HG03520 (cell line): ENCODE data around the gene IL18RAP.

Experiments
- ATAC-seq: cut with Tn5 transposase; IDR thresholded peaks from one replicate; pipeline ENCODE4 v1.9.1; 2021; ENCODE audit warnings: mild to moderate bottlenecking, moderate library complexity; ENCODE audit not compliant: unreplicated experiment

IL18RAP gene

GRCh38 chr2:102421890-102422759 lies 835 bp upstream of the IL18RAP start:
- no peak for ATAC-seq

DNA sequence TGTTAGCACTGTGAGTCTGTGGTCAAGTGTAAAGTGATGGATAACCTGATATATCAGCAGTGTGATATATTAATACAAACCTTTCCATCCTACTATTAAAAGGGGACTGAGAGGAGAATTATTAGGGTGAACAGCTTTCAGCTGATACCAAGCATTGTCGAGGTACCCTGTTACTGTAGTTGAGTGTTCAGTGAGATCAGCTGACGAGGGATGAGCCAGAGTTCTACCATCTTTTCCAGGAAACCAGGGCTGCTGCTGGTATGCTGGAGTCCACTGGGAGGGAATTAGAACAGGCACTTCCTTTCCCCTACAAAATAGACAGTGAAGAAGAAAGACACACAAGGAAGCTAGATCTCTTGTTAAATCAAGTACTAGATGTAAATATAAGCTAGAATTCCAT lies 408 bp downstream of the IL18RAP start:
- no peak for ATAC-seq

- ATAC-seq = peak; percentile 90
These were observed 1.8 kb downstream of the IL18RAP start for GRCh38 chr2:102424754-102425153.

DNA sequence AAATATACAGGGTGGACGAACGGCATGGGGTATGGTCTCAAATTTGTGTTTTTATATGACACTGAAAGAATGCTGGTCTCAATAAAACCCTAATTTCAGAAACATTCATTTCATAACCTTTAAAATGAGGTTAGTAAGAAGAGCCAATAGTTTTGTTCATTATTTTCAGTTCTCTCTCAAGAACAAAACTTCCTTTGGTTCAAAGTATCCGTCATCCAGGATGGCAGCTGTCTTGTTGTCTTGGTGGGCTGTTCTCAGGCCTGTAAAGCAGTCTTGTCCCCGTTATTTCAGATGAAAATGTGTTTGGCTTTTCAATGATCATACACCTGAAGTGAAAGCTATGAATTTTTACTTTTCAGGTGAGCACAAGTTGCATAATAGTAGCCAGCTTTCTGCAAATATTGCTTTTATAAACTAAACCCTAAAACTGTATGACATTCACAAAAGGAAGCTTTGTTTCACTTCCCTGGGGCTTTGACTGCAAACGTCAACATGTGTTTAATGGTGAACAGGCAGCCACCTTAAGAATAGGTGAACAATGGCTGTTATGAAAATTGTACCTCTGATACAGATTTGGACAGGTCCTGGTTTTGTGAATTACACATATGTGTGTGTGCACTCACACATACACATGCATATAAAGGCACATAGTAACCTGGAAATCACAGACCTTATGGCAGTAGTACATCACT lies 2.6 kb downstream of the IL18RAP start:
- ATAC-seq = no peak

- no peak for ATAC-seq
These were observed 4.3 kb downstream of the IL18RAP start for GRCh38 chr2:102427249-102427648.

DNA sequence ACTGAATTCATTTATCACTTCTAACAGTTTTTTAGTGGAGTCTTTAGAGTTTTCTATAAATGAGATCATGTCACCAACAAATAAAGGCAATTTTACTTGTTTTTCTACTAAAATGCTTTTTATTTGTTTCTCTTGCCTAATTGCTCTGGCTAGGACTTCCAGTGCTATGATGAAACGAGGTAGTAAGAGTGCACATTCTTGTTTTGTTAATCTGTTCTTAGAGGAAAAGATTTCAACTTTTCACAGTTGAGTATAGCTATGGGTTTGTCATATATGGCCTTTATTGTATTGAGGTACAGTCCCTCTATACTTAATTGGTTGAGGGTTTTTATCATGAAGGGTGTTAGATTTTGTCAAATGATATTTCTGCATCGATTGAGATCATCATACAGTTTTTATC lies 5.6 kb downstream of the IL18RAP start:
- no peak for ATAC-seq

GRCh38 chr2:102432386-102432785 lies 9.4 kb downstream of the IL18RAP start:
- ATAC-seq = no peak

DNA sequence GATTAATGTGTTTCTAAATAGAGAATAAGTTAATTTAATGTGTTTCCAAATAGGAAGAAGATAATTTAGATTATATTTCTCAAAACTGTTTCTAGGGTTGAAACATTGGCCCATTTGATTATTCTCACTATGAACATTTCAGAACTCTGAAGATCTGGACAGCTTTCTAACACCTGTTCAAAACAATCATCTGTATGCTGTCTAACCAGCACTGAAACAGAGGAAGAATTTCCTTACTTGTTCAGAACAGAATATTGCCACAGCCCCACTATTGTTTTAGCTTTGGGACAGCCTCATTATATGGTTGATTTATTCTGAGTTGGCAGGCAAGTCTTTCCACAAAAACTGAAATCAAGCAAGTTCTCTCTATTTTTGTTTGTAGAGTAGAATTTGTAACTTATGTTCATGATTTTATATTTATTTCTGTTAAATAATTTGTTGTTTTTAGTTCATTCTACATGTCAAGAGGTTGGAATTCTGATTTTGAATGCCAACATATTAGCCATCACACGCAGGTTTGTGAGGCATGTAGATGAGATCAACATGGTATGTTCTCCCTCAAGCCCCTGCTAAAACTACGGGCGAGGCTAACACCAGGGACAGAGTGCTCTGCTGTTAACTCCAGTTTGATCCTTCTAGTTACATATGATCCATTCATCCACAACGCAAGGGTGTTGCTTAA lies 11.2 kb downstream of the IL18RAP start:
- no peak for ATAC-seq

- ATAC-seq = peak; percentile 75
These were observed 11.9 kb downstream of the IL18RAP start for GRCh38 chr2:102434655-102435381.

- ATAC-seq = no peak
These were observed 12.8 kb downstream of the IL18RAP start for GRCh38 chr2:102435741-102436140.

DNA sequence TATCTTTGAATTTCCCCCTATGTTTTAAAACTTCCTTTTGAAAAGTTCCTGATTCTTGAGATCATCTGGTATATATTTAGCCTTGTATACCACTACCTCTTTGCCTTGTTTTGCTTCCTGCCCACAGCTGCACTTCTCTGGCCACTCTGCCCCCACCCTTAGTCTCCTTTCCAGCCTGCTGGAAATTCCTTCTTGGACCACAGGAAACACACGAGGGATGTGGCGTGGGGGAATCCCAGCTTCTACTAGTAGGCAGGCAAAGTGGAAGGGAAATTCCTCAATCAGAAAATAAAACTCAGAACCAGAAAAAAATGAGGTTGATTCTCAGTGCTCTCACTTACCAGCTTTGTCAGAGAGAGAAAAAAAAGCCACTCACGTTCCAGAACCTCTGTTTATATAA lies 13.4 kb downstream of the IL18RAP start:
- no peak for ATAC-seq

GRCh38 chr2:102437122-102437521 lies 14.2 kb downstream of the IL18RAP start:
- ATAC-seq = no peak

DNA sequence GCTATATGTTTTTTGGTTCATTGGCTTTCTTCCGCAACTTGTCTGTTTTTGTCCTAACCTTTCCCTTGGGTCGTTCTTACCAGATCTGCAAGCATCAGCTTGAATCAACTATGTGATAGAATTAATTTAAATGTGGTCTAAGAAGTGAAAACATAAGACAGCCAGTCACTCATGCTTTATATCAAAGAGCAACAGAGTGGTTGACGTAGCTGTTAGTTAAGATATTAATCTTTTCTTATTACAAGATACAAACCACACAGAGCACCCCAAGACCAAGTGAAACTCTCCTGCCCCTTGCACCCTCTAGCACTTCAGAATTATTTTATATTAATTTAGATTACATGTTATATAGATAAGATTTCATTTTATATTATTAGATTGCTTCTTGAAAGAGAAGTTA lies 15.2 kb downstream of the IL18RAP start:
- ATAC-seq = no peak

DNA sequence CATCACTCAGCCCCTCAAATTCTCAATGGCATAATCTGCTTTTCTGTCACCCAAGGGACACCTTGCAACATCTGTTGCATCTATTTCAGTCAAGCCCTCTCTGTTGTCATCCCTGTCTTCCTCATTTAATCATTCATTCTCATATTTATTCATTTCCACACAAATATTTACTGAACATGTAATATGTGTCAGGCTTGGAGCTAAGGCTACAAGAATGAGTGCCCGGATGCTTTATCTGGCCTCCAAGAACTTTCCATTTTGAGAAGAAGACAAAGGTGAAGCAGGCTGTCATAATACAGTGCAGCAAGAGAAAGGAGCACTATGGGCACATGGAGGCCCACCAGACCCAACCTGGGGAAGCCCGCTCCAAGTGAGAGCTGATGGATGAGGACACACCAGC lies 15.6 kb downstream of the IL18RAP start:
- no peak for ATAC-seq

- ATAC-seq = no peak
These were observed 16.2 kb downstream of the IL18RAP start for GRCh38 chr2:102439065-102439695.

- ATAC-seq = peak; percentile 60
These were observed 20.2 kb downstream of the IL18RAP start for GRCh38 chr2:102442967-102443828.

DNA sequence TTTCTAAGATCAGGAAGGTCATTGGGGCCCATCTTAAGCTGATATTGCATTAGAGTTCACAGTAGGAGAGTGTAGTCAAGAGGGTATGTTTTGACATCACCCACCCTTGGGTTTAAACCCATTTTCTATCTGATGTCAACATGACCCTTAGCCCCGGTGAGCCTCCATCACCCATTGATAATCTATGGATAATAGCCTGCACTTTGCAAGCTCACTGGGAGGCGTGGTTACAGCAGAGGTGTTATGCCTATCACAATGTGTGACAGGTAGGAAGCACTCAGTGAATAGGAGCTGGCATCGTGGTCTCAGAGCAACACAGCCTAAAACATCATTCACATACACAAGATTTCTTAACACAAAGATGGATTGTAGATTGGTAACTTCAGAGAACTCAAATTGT lies 21.3 kb downstream of the IL18RAP start:
- ATAC-seq = no peak

DNA sequence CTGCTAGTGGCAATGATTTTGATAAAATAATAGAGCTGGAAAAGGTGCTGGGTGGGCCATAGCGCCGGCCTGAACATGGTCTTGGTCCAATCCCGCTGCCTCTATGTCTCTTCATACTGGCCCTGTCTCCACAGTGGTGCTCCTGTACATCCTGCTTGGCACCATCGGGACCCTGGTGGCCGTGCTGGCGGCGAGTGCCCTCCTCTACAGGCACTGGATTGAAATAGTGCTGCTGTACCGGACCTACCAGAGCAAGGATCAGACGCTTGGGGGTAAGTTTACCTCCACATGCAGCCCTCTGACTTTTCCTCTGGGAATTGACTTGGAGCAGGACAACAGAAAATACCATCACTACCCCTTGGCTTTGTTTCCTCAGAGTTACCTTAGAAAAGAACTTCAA lies 24.0 kb downstream of the IL18RAP start:
- ATAC-seq = no peak

DNA sequence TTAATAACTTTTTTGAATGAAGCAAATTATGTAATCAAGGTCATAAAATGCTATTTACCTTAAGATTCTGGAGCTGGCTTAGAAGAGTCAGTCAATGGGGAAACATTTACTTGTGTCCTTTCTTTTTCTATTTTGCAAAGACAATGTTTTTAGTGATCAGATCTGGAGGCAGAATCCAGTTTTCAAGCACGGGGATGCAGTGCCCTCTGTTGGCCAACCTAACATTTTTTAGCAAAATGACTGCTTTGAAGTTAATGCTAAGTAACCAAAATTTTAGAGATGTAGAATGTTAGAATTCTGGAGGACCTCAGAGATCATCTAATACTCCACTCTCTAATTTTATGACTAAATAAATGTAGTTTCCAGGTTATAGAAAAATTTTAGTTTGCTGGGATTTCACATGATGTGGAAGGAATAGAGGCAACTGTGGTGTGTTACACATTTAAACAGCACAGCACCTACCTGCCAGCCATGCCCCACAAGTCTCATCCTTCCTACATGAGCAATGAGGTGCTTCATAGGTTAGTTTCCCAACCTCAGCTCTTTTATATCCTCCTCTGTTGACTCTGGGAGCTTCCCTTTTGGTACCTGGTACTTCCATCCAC lies 26.5 kb downstream of the IL18RAP start:
- no peak for ATAC-seq
